Smooth muscle cell (in vitro differentiated cells): ENCODE results near the gene TPPP3. TPM values are rescaled to one million over a fixed set of nuclear protein-coding genes. Genes with fewer than 3 reads are reported as not detected.

Source experiments
- DNase-seq: peaks from one replicate; lab custom pipeline; 2025; ENCODE audit not compliant: unreplicated experiment; lab: John Stamatoyannopoulos, UW
- H2AFZ ChIP-seq: fragments of 200-600 bp; sonication (generic); 2 replicates; pipeline ENCODE4 v1.6.0; 2016; ENCODE audit warnings: antibody characterized with exemption, low read depth, mild to moderate bottlenecking
- H3F3A ChIP-seq: fragments of 200-600 bp; sonication (generic); 2 replicates; pipeline ENCODE4 v1.6.0; 2017; ENCODE audit warnings: antibody characterized with exemption, low read depth
- H3K27ac ChIP-seq: fragments of 200-600 bp; sonication (generic); 2 replicates; pipeline ENCODE4 v1.5.1; 2016; ENCODE audit warnings: low read depth, mild to moderate bottlenecking
- H3K27me3 ChIP-seq: fragments of 200-600 bp; sonication (generic); 2 replicates; pipeline ENCODE4 v1.6.1; 2016; ENCODE audit warnings: low read depth, mild to moderate bottlenecking
- H3K36me3 ChIP-seq: fragments of 200-600 bp; sonication (generic); 2 replicates; pipeline ENCODE4 v1.5.1; 2016; ENCODE audit warnings: low read depth
- H3K4me1 ChIP-seq: fragments of 200-600 bp; sonication (generic); 2 replicates; pipeline ENCODE4 v1.5.1; 2016; ENCODE audit warnings: low read depth
- H3K4me2 ChIP-seq: fragments of 200-600 bp; sonication (generic); 2 replicates; pipeline ENCODE4 v1.6.0; 2016; ENCODE audit warnings: mild to moderate bottlenecking
- H3K4me3 ChIP-seq: fragments of 200-600 bp; sonication (generic); 2 replicates; pipeline ENCODE4 v1.5.1; 2016; ENCODE audit warnings: mild to moderate bottlenecking
- H3K79me2 ChIP-seq: fragments of 200-600 bp; sonication (generic); 2 replicates; pipeline ENCODE4 v1.6.0; 2016; ENCODE audit warnings: low read depth, mild to moderate bottlenecking
- H3K9ac ChIP-seq: fragments of 200-600 bp; sonication (generic); 2 replicates; pipeline ENCODE4 v1.6.0; 2016; ENCODE audit warnings: low read depth
- H3K9me3 ChIP-seq: fragments of 200-600 bp; sonication (generic); replicated peaks from 2 replicates; pipeline ENCODE4 v1.5.1; 2016; ENCODE audit warnings: low read depth
- H4K20me1 ChIP-seq: fragments of 200-600 bp; sonication (generic); 2 replicates; pipeline ENCODE4 v1.6.0; 2016; ENCODE audit warnings: low read depth
- WGBS: methylation state at CpG from one replicate; pipeline ENCODE4 v1.1.7; 2016; ENCODE audit warnings: low lambda C conversion rate; 5-methylcytosine and 5-hydroxymethylcytosine counted together
- polyA plus RNA-seq: library from polyadenylated mRNA; unstranded; fragments of >200 nt; fragmentation: Nextera tagmentation; extraction: Ambion mirVana; gene quantifications from 2 replicates; pipeline ENCODE4 v1.2.1, GENCODE V29; 2016
- total RNA-seq: library from RNA; depleted of rRNA; stranded (reverse); fragments of >200 nt; gene quantifications from 2 replicates; pipeline ENCODE4 v1.2.3, GENCODE V29; 2014
- TF ChIP-seq, protein P1 (sequence below): fragments of 200-600 bp; sonication (generic); IDR thresholded peaks from 2 replicates; pipeline ENCODE4 v1.5.1; 2017; ENCODE audit warnings: borderline replicate concordance, mild to moderate bottlenecking, antibody characterized with exemption; ENCODE audit not compliant: insufficient read depth, poor library complexity, severe bottlenecking

The TPPP3 gene
- total and polyA plus RNA-seq, 2 experiments from 2014 or later = 1.3 to 1.9 TPM

DNA sequence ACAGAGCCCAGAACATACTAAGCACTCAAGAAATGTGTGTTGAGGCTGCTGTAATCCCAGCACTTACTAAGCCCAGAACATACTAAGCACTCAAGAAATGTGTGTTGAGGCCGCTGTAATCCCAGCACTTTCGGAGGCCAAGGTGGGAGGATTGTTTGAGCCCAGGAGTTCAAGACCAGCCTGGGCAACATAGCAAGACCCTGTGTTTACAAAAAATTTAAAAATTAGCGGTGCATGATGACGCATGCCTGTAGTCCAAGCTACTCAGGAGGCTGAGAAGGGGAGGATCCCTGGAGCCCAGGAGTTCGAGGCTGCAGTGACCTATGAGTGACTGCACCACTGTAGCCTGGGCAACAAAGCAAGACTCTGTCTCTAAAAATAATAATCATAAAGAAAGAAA, 29.7 kb upstream of the TPPP3 start:
- Histone ChIP-seq H3K4me1 (peaks cover 15% of the 10 kb centered on the region), H3K27me3 (peaks cover 27% of the 10 kb centered on the region), H2AFZ (no peak overlapping the region), H3K36me3 (no peaks in the 10 kb centered on the region), H3K4me3 (no peak overlapping the region), H3K9ac (no peak overlapping the region), H3F3A (no peaks in the 10 kb centered on the region), H3K9me3 (no peaks in the 10 kb centered on the region), H4K20me1 (no peaks in the 10 kb centered on the region), H3K27ac (no peak overlapping the region), H3K4me2 (no peak overlapping the region), H3K79me2 (no peaks in the 10 kb centered on the region)
- TF ChIP-seq, protein P1, sequence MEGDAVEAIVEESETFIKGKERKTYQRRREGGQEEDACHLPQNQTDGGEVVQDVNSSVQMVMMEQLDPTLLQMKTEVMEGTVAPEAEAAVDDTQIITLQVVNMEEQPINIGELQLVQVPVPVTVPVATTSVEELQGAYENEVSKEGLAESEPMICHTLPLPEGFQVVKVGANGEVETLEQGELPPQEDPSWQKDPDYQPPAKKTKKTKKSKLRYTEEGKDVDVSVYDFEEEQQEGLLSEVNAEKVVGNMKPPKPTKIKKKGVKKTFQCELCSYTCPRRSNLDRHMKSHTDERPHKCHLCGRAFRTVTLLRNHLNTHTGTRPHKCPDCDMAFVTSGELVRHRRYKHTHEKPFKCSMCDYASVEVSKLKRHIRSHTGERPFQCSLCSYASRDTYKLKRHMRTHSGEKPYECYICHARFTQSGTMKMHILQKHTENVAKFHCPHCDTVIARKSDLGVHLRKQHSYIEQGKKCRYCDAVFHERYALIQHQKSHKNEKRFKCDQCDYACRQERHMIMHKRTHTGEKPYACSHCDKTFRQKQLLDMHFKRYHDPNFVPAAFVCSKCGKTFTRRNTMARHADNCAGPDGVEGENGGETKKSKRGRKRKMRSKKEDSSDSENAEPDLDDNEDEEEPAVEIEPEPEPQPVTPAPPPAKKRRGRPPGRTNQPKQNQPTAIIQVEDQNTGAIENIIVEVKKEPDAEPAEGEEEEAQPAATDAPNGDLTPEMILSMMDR = no peak
- DNase-seq = no peak
- 93% methylated on average over 5 of the region's 5 CpGs for WGBS

DNA sequence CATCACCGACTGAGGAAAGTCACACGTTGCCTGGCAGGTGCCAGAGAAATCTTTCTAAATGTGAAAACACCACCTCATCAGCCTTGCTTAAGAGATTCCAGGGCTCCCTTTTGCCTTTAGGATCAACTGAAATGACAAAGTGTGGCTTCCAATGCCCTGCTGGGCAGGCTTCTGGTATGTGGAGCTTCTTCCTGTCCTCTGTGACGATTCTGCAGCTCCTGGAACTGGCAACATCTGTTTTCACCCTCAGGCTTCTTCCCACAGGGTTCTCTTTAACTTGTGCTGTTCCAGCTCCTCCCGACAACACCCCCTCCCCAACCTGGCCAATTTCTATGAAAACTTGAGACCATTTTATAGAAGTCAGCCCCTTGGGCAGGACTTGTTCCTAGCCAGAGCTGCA, 27.7 kb upstream of the TPPP3 start:
- TF ChIP-seq, protein P1 = no peak
- H3K79me2 ChIP-seq = no peaks in the 10 kb centered on the region
- H3K4me2 ChIP-seq = no peak overlapping the region
- 70% methylated on average over 4 of the region's 4 CpGs for WGBS
- no peak overlapping the region for H3K4me3 ChIP-seq
- H3K4me1 ChIP-seq = peaks cover 16% of the 10 kb centered on the region
- H3F3A ChIP-seq = no peaks in the 10 kb centered on the region
- peaks cover 25% of the 10 kb centered on the region for H3K27me3 ChIP-seq
- no peak overlapping the region for H3K9ac ChIP-seq
- H4K20me1 ChIP-seq = no peaks in the 10 kb centered on the region
- no peaks in the 10 kb centered on the region for H3K9me3 ChIP-seq
- H2AFZ ChIP-seq = no peak overlapping the region
- DNase-seq = no peak
- H3K27ac ChIP-seq = no peak overlapping the region
- no peaks in the 10 kb centered on the region for H3K36me3 ChIP-seq

DNA sequence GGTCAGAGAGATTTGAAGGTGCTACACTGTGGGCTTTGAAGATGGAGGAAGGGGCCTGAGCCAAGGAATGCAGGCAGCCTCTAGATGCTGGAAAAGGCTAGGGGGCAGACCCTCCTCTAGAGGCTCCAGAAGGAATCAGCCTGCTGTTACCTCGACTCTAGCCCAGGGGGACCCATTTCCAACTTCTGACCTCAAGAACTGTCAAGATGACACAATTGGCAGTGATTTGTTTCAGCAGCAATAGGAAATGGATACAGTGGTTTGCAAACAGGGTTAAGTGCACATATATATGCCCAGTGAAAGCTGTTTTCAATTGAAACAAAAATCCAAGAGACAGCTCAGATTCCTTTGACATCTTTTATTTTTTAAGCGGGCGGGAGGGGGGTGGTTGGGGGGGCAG, 26.6 kb upstream of the TPPP3 start:
- 71% methylated on average over 3 of the region's 3 CpGs for WGBS
- H3K27me3 ChIP-seq = peaks cover 16% of the 10 kb centered on the region
- no peaks in the 10 kb centered on the region for H3K9me3 ChIP-seq
- no peak overlapping the region for H3K9ac ChIP-seq
- H3K4me2 ChIP-seq = no peak overlapping the region
- H3K27ac ChIP-seq = no peak overlapping the region
- no peaks in the 10 kb centered on the region for H3K36me3 ChIP-seq
- H3K4me1 ChIP-seq = peaks cover 18% of the 10 kb centered on the region
- DNase-seq = no peak
- TF ChIP-seq, protein P1 = no peak
- no peak overlapping the region for H3K4me3 ChIP-seq
- H3F3A ChIP-seq = no peaks in the 10 kb centered on the region
- H3K79me2 ChIP-seq = no peaks in the 10 kb centered on the region
- no peaks in the 10 kb centered on the region for H4K20me1 ChIP-seq
- H2AFZ ChIP-seq = no peak overlapping the region

DNA sequence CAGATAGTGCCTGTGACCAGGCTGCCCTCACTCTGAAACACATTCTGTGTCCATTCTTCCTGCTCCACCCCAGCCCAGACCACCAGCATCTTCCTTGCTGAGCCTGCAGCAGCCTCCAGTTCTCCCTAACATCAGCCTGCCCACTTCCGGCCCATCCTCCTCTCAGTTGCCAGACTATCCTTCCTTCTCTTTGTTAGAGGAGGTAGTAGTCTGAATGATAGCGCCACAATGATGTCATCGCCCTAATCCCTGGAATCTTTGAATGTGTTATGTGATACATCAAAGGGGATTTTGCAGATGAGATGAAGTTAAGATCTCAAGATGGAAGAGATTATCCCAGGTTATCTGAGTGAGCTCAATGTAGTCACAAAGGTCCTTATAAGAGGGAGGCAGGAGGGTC, 26.2 kb upstream of the TPPP3 start:
- Histone ChIP-seq H3K4me3 (no peak overlapping the region), H3F3A (no peaks in the 10 kb centered on the region), H2AFZ (no peak overlapping the region), H3K27ac (no peak overlapping the region), H3K36me3 (no peaks in the 10 kb centered on the region), H3K79me2 (no peaks in the 10 kb centered on the region), H3K9me3 (no peaks in the 10 kb centered on the region), H3K9ac (no peak overlapping the region), H3K4me1 (peaks cover 14% of the 10 kb centered on the region), H3K4me2 (no peak overlapping the region), H3K27me3 (peaks cover 12% of the 10 kb centered on the region), H4K20me1 (no peaks in the 10 kb centered on the region)
- 76% methylated on average over 3 of the region's 3 CpGs for WGBS
- no peak for DNase-seq
- TF ChIP-seq, protein P1 = no peak
